IPS-18c (cell line): ENCODE data around the gene PPAT.
"Not testable (repeated sequence)": the region's sequence is repeated elsewhere in the genome, so short reads cannot be mapped to it uniquely, and the experiment has no call there.

Experiments used
- H3K4me3 ChIP-seq: 2 replicates; pipeline ENCODE4 v1.7.0; 2013; ENCODE audit warnings: low read depth, mild to moderate bottlenecking, low read length, moderate library complexity; ENCODE audit not compliant: insufficient read depth
- H3K9me3 ChIP-seq: one replicate; pipeline ENCODE4 v1.6.1; 2013; ENCODE audit warnings: mild to moderate bottlenecking, low read length, moderate library complexity; ENCODE audit not compliant: control insufficient read depth, insufficient read depth

PPAT gene

GRCh38 chr4:56435140-56435926 lies at the start of gene PPAT:
Gene PPAT (minus strand): TSS chr4:56435615. CDS start chr4:56435477, 138 bp downstream.
- Histone ChIP-seq H3K4me3 (peak within 1 kb of the TSS; percentile 97), H3K9me3 (no peaks in the 10 kb centered on the region)

- Histone ChIP-seq H3K9me3 (no peaks in the 10 kb centered on the region), H3K4me3 (no peak overlapping the region)
These were observed 45.3 kb upstream of the PPAT start for GRCh38 chr4:56480691-56481090.

- no peak overlapping the region for H3K4me3 ChIP-seq
- no peaks in the 10 kb centered on the region for H3K9me3 ChIP-seq
These were observed 41.8 kb upstream of the PPAT start for GRCh38 chr4:56477192-56477702.

GRCh38 chr4:56475917-56476316 lies 40.5 kb upstream of the PPAT start:
- Histone ChIP-seq H3K9me3 (no peaks in the 10 kb centered on the region), H3K4me3 (no peak overlapping the region)

- Histone ChIP-seq H3K9me3 (no peaks in the 10 kb centered on the region), H3K4me3 (no peak overlapping the region)
These were observed 34.2 kb upstream of the PPAT start for GRCh38 chr4:56469489-56470210.

- no peaks in the 10 kb centered on the region for H3K9me3 ChIP-seq
- H3K4me3 ChIP-seq, result peak overlapping the region; percentile 93
These were observed 32.6 kb upstream of the PPAT start for GRCh38 chr4:56468097-56468422.

- Histone ChIP-seq H3K4me3 (peak within 1 kb of the TSS; percentile 93), H3K9me3 (no peaks in the 10 kb centered on the region)
These were observed 32.1 kb upstream of the PPAT start, which contains the start of gene SRP72 for GRCh38 chr4:56467284-56468096. Gene SRP72 (plus strand): TSS chr4:56467617. CDS start chr4:56467636, 19 bp downstream.

GRCh38 chr4:56466910-56467283 lies 31.5 kb upstream of the PPAT start:
- H3K4me3 ChIP-seq, result peak overlapping the region; percentile 93
- H3K9me3 ChIP-seq, result no peaks in the 10 kb centered on the region

- H3K9me3 ChIP-seq, result not testable (repeated sequence)
These were observed 30.9 kb upstream of the PPAT start for GRCh38 chr4:56466296-56466761.

GRCh38 chr4:56465599-56466295 lies 30.3 kb upstream of the PPAT start:
- H3K4me3 ChIP-seq, result peak overlapping the region; percentile 21; the same call in 1 of the 2 replicates

More at GRCh38 chr4:56466296-56466761, 30.9 kb upstream of the PPAT start:
- H3K4me3 ChIP-seq, result peak overlapping the region; percentile 93

GRCh38 chr4:56464581-56464980 lies 29.2 kb upstream of the PPAT start:
- Histone ChIP-seq H3K9me3 (no peaks in the 10 kb centered on the region), H3K4me3 (no peak overlapping the region)

More at GRCh38 chr4:56465599-56466295, 30.3 kb upstream of the PPAT start:
- H3K9me3 ChIP-seq, result no peaks in the 10 kb centered on the region

GRCh38 chr4:56463711-56464110 lies 28.3 kb upstream of the PPAT start:
- Histone ChIP-seq H3K9me3 (no peaks in the 10 kb centered on the region), H3K4me3 (no peak overlapping the region)

- no peaks in the 10 kb centered on the region for H3K9me3 ChIP-seq
- no peak overlapping the region for H3K4me3 ChIP-seq
These were observed 26.7 kb upstream of the PPAT start for GRCh38 chr4:56462157-56462556.

- no peaks in the 10 kb centered on the region for H3K9me3 ChIP-seq
- H3K4me3 ChIP-seq, result no peak overlapping the region
These were observed 24.7 kb upstream of the PPAT start for GRCh38 chr4:56460085-56460484.

- Histone ChIP-seq H3K9me3 (no peaks in the 10 kb centered on the region), H3K4me3 (no peak overlapping the region)
These were observed 14.9 kb upstream of the PPAT start for GRCh38 chr4:56450342-56450741.

- not testable (repeated sequence) for H3K9me3 ChIP-seq, H3K4me3 ChIP-seq
These were observed 14.1 kb upstream of the PPAT start for GRCh38 chr4:56449475-56449874.

- no peaks in the 10 kb centered on the region for H3K9me3 ChIP-seq
- no peak overlapping the region for H3K4me3 ChIP-seq
These were observed 12.9 kb upstream of the PPAT start for GRCh38 chr4:56448301-56448700.
